H1 (cell line): ENCODE measurements around the gene B4GALT5. TPM values are rescaled to one million over a fixed set of nuclear protein-coding genes. Genes with fewer than 3 reads are reported as not detected.

Experiments used
- BRCA1 ChIP-seq: IDR thresholded peaks from 2 replicates; pipeline ENCODE4 v1.6.1; 2012; ENCODE audit warnings: low read depth, low read length, improper control_type of control experiment
- CBX5 ChIP-seq: fragments of 300-800, 300-1000 bp; sonication (generic); IDR thresholded peaks from 2 replicates; pipeline ENCODE4 v1.7.1; 2016; ENCODE audit warnings: antibody characterized with exemption, low read length, low read depth
- CHD2 ChIP-seq: IDR thresholded peaks from 2 replicates; pipeline ENCODE4 v1.6.1; 2012; ENCODE audit warnings: low read length, improper control_type of control experiment
- RAD21 ChIP-seq, 2 experiments: IDR thresholded peaks in 1 of 2; conservative IDR thresholded peaks in 1 of 2; 2 replicates each; pipeline ENCODE4 v1.6.1; 2011; ENCODE audit warnings: low read depth in 2 of 2, low read length in 2 of 2, improper control_type of control experiment in 1 of 2, inconsistent platforms in 1 of 2, mild to moderate bottlenecking in 1 of 2, moderate library complexity in 1 of 2
- RNF2 ChIP-seq: fragments of 200-900, 300-1000 bp; sonication (generic); IDR thresholded peaks from 2 replicates; pipeline ENCODE4 v1.7.1; 2016; ENCODE audit warnings: borderline replicate concordance, low read depth, mild to moderate bottlenecking, antibody characterized with exemption, low read length; ENCODE audit not compliant: poor library complexity, severe bottlenecking; ENCODE audit errors: missing control alignments
- SP1 ChIP-seq: IDR thresholded peaks from 2 replicates; pipeline ENCODE4 v1.6.1; 2011; ENCODE audit warnings: low read depth, low read length
- TCF12 ChIP-seq: IDR thresholded peaks from 2 replicates; pipeline ENCODE4 v1.6.1; 2011; ENCODE audit warnings: low read depth, mild to moderate bottlenecking, low read length
- polyA plus RNA-seq, 7 experiments: library from polyadenylated mRNA; depleted of rRNA in 3 of 7; stranded (reverse) in 5 of 7; unstranded in 2 of 7; fragments of >200 nt in 5 of 7; fragments of 200-250 nt in 2 of 7; gene quantifications; 1 replicate in 5 of 7; 2 replicates in 1 of 7; 4 replicates in 1 of 7; pipeline versions ENCODE4 v1.2.1 to v1.2.3, GENCODE V29; 2011 to 2013; ENCODE audit warnings: missing spikeins in 2 of 7, mixed read lengths in 2 of 7
- total RNA-seq: library from RNA; stranded (reverse); fragmentation: NEBNext Ultra II Directional; extraction: Animal tissue kit (Norgen Biotek cat#: 25700); gene quantifications from 2 replicates; pipeline ENCODE4 v1.2.1, GENCODE V29; 2021

B4GALT5 gene
- total and polyA plus RNA-seq, 2 of the 8 experiments (the other 6 are each of a cell fraction or from before 2014, with no cell fraction given) = 46.5 to 75.4 TPM

DNA sequence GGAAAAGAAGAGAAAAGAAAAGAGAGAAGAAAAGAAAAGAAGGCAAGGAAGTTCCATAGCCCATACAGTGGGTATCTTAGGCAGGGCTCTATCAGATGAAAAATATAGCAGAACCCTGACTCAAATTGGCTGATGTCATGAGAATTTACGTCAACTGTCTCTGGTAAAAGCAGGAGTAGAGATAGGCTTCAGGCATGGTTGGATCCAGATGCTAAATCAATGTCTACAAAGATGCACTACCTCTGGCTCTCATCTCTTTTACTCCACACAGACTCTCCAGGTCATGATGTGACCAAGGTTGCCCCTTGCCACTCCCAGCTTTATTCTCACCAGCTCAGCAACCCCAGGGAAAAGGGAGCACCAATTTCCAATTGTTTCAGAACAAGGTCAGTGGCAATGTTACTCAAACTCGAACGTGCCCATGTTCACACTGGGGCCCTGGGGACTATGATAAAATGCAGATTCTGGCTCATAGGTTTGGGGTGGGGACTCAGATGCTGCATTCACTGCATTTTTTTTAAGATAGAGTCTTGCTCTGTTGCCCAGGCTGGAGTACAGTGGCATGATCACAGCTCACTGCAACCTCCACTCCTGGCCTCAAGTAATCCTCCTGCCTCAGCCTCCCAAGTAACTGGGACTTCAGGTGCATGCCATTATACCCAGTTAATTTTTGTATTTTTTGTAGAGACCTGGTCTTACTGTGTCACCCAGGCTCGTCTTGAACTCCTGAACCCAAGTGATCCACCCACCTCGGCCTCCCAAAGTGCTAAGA lies 112.3 kb downstream of the B4GALT5 start (continued):
- TF ChIP-seq RNF2 (no peak), CHD2 (no peak), RAD21 (IDR thresholded peaks at IDR 0.05 in 1 of 2, conservative IDR thresholded peaks at IDR 0.05 in 1 of 2; ENCODE audit: low read depth in 2 of 2, low read length in 2 of 2) (no peak), TCF12 (no peak), SP1 (no peak), CBX5 (no peak), BRCA1 (no peak)
